Body of pancreas (tissue), 4 donors: ENCODE measurements around the gene RPE. TPM values are rescaled to one million over a fixed set of nuclear protein-coding genes. Genes with fewer than 3 reads are reported as not detected.

Experiments
- ATAC-seq: fragments of 150-250 bp; one replicate; pipeline ENCODE4 v1.9.1; 2016
- DNase-seq, 4 donors: peaks; one replicate each; pipeline ENCODE4 v3.0.0-alpha.2; 2019
- H3K27ac ChIP-seq, 4 donors: fragments of 200-600 bp; sonication (generic); 1 replicate in 3 of 4; 2 replicates in 1 of 4; pipeline versions ENCODE4 v1.5.1 to v1.6.1; 2016 to 2019; ENCODE audit warnings: mild to moderate bottlenecking in 1 of 4, mixed read lengths in 1 of 4, moderate library complexity in 1 of 4
- H3K27me3 ChIP-seq, 2 donors: fragments of 200-600 bp; sonication (generic); one replicate each; pipeline ENCODE4 v1.6.0; 2016; ENCODE audit warnings: mild to moderate bottlenecking in 1 of 2
- H3K36me3 ChIP-seq, 2 donors: fragments of 200-600 bp; sonication (generic); replicated peaks in 1 of 2; 2 replicates each; pipeline ENCODE4 v1.5.1; 2016; ENCODE audit warnings: low read depth in 2 of 2; ENCODE audit not compliant: insufficient read depth in 1 of 2
- H3K4me1 ChIP-seq: fragments of 200-600 bp; sonication (generic); one replicate; pipeline ENCODE4 v1.6.0; 2016
- H3K4me3 ChIP-seq, 2 donors: fragments of 200-600 bp; sonication (generic); 1 replicate in 1 of 2; 2 replicates in 1 of 2; pipeline ENCODE4 v1.5.1; 2016 to 2019
- H3K9me3 ChIP-seq, 3 donors: fragments of 200-600 bp; sonication (generic); 1 replicate in 2 of 3; 2 replicates in 1 of 3; pipeline ENCODE4 v1.5.1; 2016
- CTCF ChIP-seq, 7 experiments: fragments of 450-650 bp in 4 of 7; fragments of 200-600 bp in 3 of 7; sonication (generic) in 3 of 7; IDR thresholded peaks; one replicate each; pipeline ENCODE4 v1.5.1; 2016 to 2019; ENCODE audit warnings: antibody characterized with exemption in 7 of 7
- POLR2A ChIP-seq, 3 donors: fragments of 450-650 bp; IDR thresholded peaks; one replicate each; pipeline ENCODE4 v1.6.1; 2016; ENCODE audit warnings: antibody characterized with exemption in 3 of 3, mild to moderate bottlenecking in 2 of 3
- WGBS, 2 donors: methylation state at CpG; one replicate each; pipeline ENCODE4 v1.1.5; 2017; 5-methylcytosine and 5-hydroxymethylcytosine counted together
- intact Hi-C: fragments of 100-400 bp; cut with DNase I; formaldehyde crosslinking; loops from one replicate; pipeline ENCODE4 v1.15.1; 2023
- total RNA-seq, 2 donors: library from RNA; depleted of rRNA; stranded (reverse); fragments of >200 nt; gene quantifications; one replicate each; pipeline ENCODE4 v1.1.0, GENCODE V29; 2016

RPE gene
- total RNA-seq, 2 donors from 2014 or later = 22.1 to 37.9 TPM

GRCh38 chr2:209977386-209978239, 24.8 kb upstream of the RPE start:
- H3K9me3 ChIP-seq = no peaks in the 10 kb centered on the region
- no peak overlapping the region for H3K27ac ChIP-seq
- no peaks in the 10 kb centered on the region for H3K36me3 ChIP-seq
- H3K27me3 ChIP-seq = no peaks in the 10 kb centered on the region
- H3K4me3 ChIP-seq = no peak overlapping the region
- H3K4me1 ChIP-seq = no peaks in the 10 kb centered on the region
- TF ChIP-seq CTCF (IDR thresholded peaks at IDR 0.05) (peak; percentile 51 to 80 (median 69)), POLR2A (IDR thresholded peaks at IDR 0.05) (no peak)
- WGBS, 2 donors = 38 to 40% methylated on average over 2 of the region's 2 CpGs
- no peak for DNase-seq
- peak; percentile 62 for ATAC-seq
- intact Hi-C loops = loop anchor here (5.0 kb wide), 2 partner anchors 220 to 415 kb away; no protein-coding TSS in a partner anchor

- 73 to 83% methylated on average over 2 of the region's 2 CpGs for WGBS, 2 donors
- no peaks in the 10 kb centered on the region for H3K27me3 ChIP-seq
- H3K4me1 ChIP-seq = no peaks in the 10 kb centered on the region
- no peaks in the 10 kb centered on the region for H3K36me3 ChIP-seq
- DNase-seq = no peak
- intact Hi-C loops = no loop called here
- H3K4me3 ChIP-seq = no peak overlapping the region
- no peaks in the 10 kb centered on the region for H3K9me3 ChIP-seq
- H3K27ac ChIP-seq = no peak overlapping the region
- no peak for ATAC-seq
- TF ChIP-seq CTCF (IDR thresholded peaks at IDR 0.05) (no peak), POLR2A (IDR thresholded peaks at IDR 0.05) (no peak)
Observed at GRCh38 chr2:209984291-209984690, 18.1 kb upstream of the RPE start.

GRCh38 chr2:209985874-209986273, 16.6 kb upstream of the RPE start:
- no peak for DNase-seq

GRCh38 chr2:209986415-209986814, 16.0 kb upstream of the RPE start:
- Histone ChIP-seq H3K27me3 (no peaks in the 10 kb centered on the region), H3K9me3 (no peaks in the 10 kb centered on the region), H3K36me3 (no peaks in the 10 kb centered on the region), H3K4me1 (no peaks in the 10 kb centered on the region), H3K27ac (no peak overlapping the region), H3K4me3 (no peak overlapping the region)
- TF ChIP-seq POLR2A (IDR thresholded peaks at IDR 0.05) (no peak), CTCF (IDR thresholded peaks at IDR 0.05) (no peak)
- 53 to 80% methylated on average over 2 of the region's 2 CpGs for WGBS, 2 donors
- intact Hi-C loops = no loop called here
- no peak for ATAC-seq
- no peak for DNase-seq

More at GRCh38 chr2:209985874-209986273, 16.6 kb upstream of the RPE start:
- Histone ChIP-seq H3K9me3 (no peaks in the 10 kb centered on the region), H3K4me3 (no peak overlapping the region), H3K27ac (no peak overlapping the region), H3K4me1 (no peaks in the 10 kb centered on the region), H3K36me3 (no peaks in the 10 kb centered on the region), H3K27me3 (no peaks in the 10 kb centered on the region)
- no peak for TF ChIP-seq POLR2A (IDR thresholded peaks at IDR 0.05)
- no peak for TF ChIP-seq CTCF (IDR thresholded peaks at IDR 0.05)
- 66 to 69% methylated on average over 3 of the region's 3 CpGs for WGBS, 2 donors
- intact Hi-C loops = no loop called here
- no peak for ATAC-seq

- H3K36me3 ChIP-seq = no peaks in the 10 kb centered on the region
- no peak overlapping the region for H3K4me3 ChIP-seq
- WGBS, 2 donors = 36 to 49% methylated on average over 4 of the region's 4 CpGs
- DNase-seq (no peak), ATAC-seq (no peak)
- TF ChIP-seq POLR2A (IDR thresholded peaks at IDR 0.05) = no peak
- TF ChIP-seq CTCF (IDR thresholded peaks at IDR 0.05) = no peak
- H3K4me1 ChIP-seq = no peaks in the 10 kb centered on the region
- H3K27me3 ChIP-seq = no peaks in the 10 kb centered on the region
- H3K27ac ChIP-seq = no peak overlapping the region
- intact Hi-C loops = no loop called here
- H3K9me3 ChIP-seq = no peaks in the 10 kb centered on the region
Observed at GRCh38 chr2:209988010-209988409, 14.4 kb upstream of the RPE start.
